Measurements from ENCODE around the gene AGPAT4.
A peak's percentile ranks its signal among the peaks of the same experiment; 100 is the strongest.
"Not testable (repeated sequence)": the region's sequence is repeated elsewhere in the genome, so short reads cannot be mapped to it uniquely, and the experiment has no call there.

Gene AGPAT4

GRCh38 chr6:161273752-161274487, at the start of gene AGPAT4:
Gene AGPAT4, minus strand, starts transcription at chr6:161274061. Its CDS starts 41,848 bp downstream, at chr6:161232213.
- DNase-seq (ENCODE audit: low spot score), result peak; percentile 80

DNA sequence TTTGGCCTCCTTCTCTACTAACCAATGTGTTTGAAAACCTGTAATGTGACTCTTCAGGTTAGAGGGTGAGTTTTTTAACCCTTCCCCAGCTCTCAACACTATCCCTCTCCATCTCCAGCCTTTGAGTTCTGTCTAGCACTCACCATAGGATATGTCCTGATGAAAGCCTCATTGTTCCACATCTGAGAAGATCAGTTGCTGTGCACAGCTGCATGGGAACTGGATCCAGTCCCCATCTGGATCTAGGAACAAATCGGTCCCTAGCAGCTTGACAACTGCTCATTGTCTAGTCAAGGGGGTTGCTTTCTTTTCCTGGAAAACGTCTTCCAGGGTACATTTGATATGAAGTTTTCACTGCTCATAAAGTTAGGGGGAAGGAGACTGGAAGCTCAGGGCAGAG, 45.4 kb upstream of the AGPAT4 start:
- no peak for DNase-seq (ENCODE audit: low spot score)

GRCh38 chr6:161318456-161318855, 44.6 kb upstream of the AGPAT4 start:
- DNase-seq (ENCODE audit: low spot score), result no peak

GRCh38 chr6:161316531-161316930, 42.7 kb upstream of the AGPAT4 start:
- no peak for DNase-seq (ENCODE audit: low spot score)

DNA sequence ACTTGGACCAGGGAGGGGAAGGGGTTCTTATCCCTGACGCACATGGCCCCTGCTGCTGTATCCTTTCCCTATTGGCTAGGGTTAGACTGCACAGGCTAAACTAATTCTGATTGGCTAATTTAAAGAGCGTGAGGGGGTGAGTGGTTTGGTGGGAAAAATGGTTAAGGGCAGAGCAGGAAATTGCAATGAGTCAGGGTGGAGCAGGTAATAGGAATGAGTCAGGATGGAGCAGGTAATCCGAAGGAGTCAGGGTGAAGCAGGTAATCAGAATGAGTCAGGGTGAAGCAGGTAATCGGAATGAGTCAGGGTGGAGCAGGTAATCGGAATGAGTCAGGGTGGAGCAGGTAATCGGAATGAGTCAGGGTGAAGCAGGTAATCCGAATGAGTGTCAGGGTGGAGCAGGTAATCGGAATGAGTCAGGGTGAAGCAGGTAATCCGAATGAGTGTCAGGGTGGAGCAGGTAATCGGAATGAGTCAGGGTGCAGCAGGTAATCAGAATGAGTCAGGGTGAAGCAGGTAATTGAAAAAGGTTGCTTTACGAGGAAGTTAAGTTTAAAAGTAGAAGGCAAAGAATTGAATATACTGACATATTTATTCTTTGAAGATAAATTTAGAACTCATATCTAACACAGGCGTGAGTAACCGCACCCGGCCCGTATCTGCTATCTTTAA, 41.5 kb upstream of the AGPAT4 start:
- DNase-seq (ENCODE audit: low spot score), result not testable (repeated sequence)

DNA sequence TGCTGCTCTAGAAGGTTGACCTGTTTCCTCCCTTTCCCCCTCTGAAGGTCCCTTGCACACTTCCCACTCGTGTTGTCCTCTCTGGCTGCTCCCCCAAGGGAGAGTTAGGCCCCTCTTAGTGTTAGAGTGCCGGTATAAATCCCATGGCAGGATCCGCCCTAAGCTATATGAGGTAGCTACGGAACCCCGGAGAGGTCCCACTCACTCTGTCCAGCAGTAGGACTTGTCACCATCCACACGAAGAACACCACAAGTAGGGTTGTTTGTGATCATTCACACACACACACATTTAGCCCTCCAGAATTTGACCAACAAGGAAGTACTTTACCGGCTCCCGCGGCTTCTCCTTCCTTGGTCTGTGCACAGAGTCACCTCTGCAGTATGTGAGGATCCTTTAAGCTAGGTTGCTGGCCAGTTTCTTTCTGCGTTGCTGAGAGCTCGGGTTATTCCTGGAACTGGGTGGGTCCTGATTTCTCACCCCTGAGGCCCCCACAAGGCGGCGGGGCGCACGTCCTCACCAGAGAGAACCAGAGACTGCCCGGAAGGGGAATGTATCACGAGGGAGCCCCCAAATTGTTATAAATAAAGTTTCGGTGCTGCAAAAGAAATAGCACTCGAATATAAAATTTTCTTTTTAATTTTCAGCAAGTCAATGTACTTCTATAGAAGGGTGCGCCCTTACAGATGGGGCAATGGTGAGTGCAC, 40.8 kb upstream of the AGPAT4 start:
- DNase-seq (ENCODE audit: low spot score), result not testable (repeated sequence)

GRCh38 chr6:161313940-161314509, 40.2 kb upstream of the AGPAT4 start:
- no peak for DNase-seq (ENCODE audit: low spot score)

- not testable (repeated sequence) for DNase-seq (ENCODE audit: low spot score)
These were observed 39.6 kb upstream of the AGPAT4 start for GRCh38 chr6:161313475-161313874.

GRCh38 chr6:161309774-161310173, 35.9 kb upstream of the AGPAT4 start:
- not testable (repeated sequence) for DNase-seq (ENCODE audit: low spot score)

- DNase-seq (ENCODE audit: low spot score), result no peak
These were observed 34.3 kb upstream of the AGPAT4 start for GRCh38 chr6:161308075-161308655.

DNA sequence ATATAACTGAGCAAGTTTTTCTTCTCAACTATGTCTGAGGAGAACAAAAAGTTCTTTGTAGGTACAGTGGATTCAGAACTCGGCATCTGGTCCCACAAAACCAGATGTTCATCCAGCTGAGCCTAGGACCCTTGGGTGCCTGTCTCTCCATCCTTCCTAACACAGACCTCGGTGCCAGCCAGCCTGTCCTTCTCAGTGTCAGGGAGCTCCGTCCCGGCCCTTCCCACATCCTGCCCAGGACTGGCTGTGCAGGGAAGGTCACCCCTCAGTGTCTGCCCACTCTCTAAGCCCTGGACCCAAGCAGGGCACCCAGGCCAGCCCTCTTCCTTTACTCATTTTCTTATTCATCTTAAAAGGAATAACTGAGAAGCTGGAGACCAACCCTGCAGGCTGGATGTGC, 32.0 kb upstream of the AGPAT4 start:
- no peak for DNase-seq (ENCODE audit: low spot score)

DNA sequence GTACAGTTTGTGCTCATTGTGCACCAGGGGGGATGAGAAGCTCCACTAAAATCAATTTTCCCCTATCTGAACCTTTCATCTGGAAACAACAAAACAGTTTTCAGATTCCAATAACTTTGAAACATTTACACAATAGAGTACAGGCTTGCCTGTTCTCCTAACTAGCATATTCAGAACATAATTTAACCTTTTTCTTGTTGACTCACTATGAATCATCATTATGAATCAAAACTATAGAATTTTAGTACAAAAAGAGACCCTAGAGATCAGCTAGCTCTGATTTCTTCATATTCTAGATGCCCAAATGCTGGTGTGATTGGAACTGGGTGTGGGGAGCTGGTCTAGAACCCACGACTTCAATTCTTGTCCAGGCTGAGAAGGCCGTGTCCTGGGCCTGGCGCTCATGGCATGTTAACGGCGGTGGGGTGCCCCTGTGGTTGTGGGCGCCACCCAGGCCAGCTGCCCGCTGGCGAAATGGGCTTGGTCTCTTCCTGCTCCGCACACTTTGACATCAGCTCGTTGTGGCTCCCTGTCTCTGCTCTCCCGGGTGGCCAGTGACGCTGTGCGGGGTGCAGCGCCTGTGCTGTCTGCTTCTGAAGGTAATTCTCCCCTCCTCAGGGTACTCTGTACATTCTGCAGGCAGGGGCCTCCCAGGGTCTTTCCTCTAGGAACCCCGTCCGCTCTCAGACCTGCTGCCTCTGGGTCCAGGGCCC, 29.9 kb upstream of the AGPAT4 start:
- no peak for DNase-seq (ENCODE audit: low spot score)

- DNase-seq (ENCODE audit: low spot score), result no peak
These were observed 29.1 kb upstream of the AGPAT4 start for GRCh38 chr6:161302949-161303348.

- DNase-seq (ENCODE audit: low spot score), result no peak
These were observed 27.5 kb upstream of the AGPAT4 start for GRCh38 chr6:161301338-161301737.

DNA sequence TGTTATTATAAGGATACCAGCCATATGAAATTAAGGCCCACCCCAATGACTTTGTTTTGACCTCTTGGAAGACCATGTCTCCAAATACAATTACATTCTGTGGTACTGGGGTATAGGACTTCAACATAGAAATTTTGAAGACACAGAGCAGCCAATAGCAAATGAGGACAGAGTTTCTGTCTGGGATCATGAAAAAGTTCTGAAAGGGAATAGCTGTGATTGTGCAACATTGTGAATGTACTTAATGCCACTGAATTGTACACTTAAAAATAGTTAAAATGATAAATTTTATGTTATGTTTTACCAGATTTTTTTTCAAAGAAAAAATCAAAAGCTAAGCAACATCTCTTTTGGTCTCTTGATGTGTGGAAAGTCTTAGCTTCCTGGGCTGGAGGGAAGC, 27.0 kb upstream of the AGPAT4 start:
- no peak for DNase-seq (ENCODE audit: low spot score)

DNA sequence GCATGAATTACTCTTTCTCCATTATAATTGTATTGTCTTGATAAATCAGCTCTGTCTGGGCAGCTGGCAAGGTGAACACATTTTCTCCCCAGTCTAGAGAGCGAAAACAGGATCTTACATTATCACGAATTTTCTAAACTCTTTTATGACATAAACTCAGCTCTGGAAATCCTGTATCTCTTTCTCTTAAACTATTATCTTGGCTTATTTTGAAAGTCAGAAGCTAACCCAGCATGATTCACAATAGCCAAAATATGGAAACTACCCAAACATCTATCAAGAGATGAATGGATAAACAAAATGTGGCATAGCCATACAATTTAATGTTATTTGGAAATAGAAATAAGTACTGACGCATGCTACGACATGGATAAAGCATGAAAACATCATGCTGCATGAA, 25.9 kb upstream of the AGPAT4 start:
- DNase-seq (ENCODE audit: low spot score), result no peak

DNA sequence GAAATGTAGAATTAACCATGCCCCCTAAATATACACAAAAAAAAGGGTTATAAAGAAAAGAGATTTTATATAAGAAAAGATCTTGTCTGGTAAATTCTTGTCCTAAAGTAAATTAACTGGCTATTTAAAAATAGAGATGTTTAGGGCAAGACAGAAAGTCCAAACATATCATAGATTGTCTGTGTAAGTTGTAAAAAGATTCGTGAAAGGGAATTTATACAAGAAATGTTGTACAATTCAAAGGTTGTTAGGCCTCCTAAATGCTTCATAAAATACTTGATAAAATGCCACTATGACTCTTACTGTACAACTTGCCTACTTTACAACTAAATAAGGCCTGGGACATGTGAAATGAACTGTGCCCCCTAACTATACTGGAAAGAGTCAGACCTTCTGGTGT, 21.9 kb upstream of the AGPAT4 start:
- no peak for DNase-seq (ENCODE audit: low spot score)

DNA sequence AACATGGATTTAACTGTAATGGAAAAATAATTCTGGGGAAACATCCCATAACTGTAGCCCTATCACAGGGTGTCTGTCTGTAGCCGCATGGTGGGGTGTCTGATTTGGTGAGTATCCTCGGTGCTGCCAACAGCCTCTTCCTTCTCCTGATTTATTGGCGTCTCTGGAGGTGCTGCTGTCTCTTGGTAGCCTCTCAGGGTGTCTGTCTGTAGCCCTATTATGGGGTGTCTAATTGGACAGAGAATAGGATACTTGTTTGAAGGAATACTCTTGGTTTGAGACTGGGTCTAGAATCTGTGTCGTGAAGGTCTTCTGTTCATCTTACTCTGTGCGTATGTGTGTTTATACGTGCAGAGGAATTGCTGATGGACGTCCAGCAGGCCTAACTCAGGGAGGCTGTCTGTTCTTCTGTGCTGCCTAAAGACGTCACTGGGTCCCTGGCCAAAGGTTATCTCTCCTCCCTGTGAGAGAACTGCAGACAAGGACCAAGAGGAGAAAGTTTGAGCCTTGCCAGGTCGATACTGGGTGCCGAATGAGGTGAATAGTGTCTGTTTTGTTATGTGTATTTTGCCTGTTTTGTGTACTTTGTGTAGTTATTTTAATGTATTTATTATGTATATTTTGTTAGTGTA, 18.9 kb upstream of the AGPAT4 start:
- no peak for DNase-seq (ENCODE audit: low spot score)

DNA sequence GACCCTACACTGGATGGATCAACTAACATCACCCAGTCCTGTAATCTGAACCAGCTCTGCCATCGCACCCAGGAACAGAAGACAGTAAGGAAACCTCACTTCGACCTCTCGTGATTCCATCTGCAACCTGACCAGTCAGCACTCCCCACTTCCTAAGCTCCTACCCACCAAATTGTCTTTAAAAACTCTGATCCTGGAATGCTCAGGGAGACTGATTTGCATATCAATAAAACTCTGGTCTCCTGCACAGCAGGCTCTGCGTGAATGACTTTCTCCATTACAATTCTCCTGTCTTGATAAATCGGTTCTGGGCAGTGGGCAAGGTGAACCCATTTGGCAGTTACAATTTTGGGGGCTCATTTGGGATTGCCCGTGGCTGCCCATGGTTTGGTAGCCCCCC, 18.3 kb upstream of the AGPAT4 start:
- no peak for DNase-seq (ENCODE audit: low spot score)

DNA sequence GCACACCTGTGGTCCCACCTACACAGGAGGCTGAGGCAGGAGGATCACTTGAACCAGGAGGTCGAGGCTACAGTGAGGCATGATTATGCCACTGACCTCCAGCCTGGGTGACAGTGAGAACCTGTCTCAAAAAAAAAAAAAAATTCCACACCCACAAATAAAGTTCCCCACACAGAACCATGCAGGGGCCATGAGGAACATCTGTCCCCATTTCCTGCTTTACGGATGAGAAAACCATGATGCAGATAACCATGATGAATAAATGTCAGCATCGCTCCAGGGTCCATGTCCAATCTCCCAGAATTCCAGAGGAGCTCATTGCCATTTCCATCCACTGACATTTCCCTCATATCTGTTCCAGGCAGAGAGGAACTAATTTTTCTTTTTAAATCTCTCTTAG, 16.9 kb upstream of the AGPAT4 start:
- DNase-seq (ENCODE audit: low spot score), result no peak

GRCh38 chr6:161284653-161285052, 10.8 kb upstream of the AGPAT4 start:
- no peak for DNase-seq (ENCODE audit: low spot score)
